ENCODE data around the gene PDHA2. TPM values are rescaled to one million over a fixed set of nuclear protein-coding genes. Genes with fewer than 3 reads are reported as not detected.

PDHA2 gene
- total RNA-seq, 1 experiment from 2014 or later = not detected

GRCh38 chr4:95869961-95870500, 30.1 kb downstream of the PDHA2 start:
- no TSS peak for BruUV-seq (replicated peaks)
- POLR2A ChIA-PET = no interaction called here

More at GRCh38 chr4:95869961-95870500, 30.1 kb downstream of the PDHA2 start:
- no peak overlapping the region for H3K4me3 ChIP-seq (replicated peaks in 1 of 2; ENCODE audit: low read depth in 1 of 2, low read length in 2 of 2)
- no peak overlapping the region for H3K4me2 ChIP-seq (ENCODE audit: low read length)
- no peaks in the 10 kb centered on the region for H4K20me1 ChIP-seq (ENCODE audit: insufficient read depth)
- no peaks in the 10 kb centered on the region for H3K27me3 ChIP-seq (ENCODE audit: insufficient read depth, low read length)
- no peaks in the 10 kb centered on the region for H3K4me1 ChIP-seq (ENCODE audit: control insufficient read depth in 1 of 2, insufficient read depth in 2 of 2, low read length in 2 of 2)
- ChIA-PET CTCF (no interaction called here), RAD21 (ENCODE audit: low non-redundant PET in 1 of 2, low total read pairs in 2 of 2, uncharacterized antibody in 2 of 2, unreplicated experiment in 2 of 2) (no interaction called here)
- no peak overlapping the region for H3K9ac ChIP-seq (ENCODE audit: low read length)
- H3K9me3 ChIP-seq (ENCODE audit: control insufficient read depth in 1 of 2, insufficient read depth in 1 of 2, low read depth in 1 of 2, low read length in 2 of 2) = peaks cover 0 to 4% of the 10 kb centered on the region in 2 experiments; a peak in 2 of 4 replicates
- TF ChIP-seq CTCF (IDR thresholded peaks at IDR 0.05 in 2 of 3, conservative IDR thresholded peaks at IDR 0.05 in 1 of 3; ENCODE audit: borderline replicate concordance in 1 of 3, insufficient read depth in 1 of 3, low read depth in 2 of 3, low read length in 2 of 3) (no peak), SIN3A (IDR thresholded peaks at IDR 0.05; ENCODE audit: low read depth) (no peak), CBX3 (IDR thresholded peaks at IDR 0.05; ENCODE audit: low read depth) (no peak), SRF (IDR thresholded peaks at IDR 0.05; ENCODE audit: low read depth) (no peak), ELF1 (IDR thresholded peaks at IDR 0.05; ENCODE audit: borderline replicate concordance, low read depth) (no peak), TCF7L2 (IDR thresholded peaks at IDR 0.05; ENCODE audit: borderline replicate concordance, extremely low read depth, insufficient read depth, insufficient read length) (no peak), EZH2 (IDR thresholded peaks at IDR 0.05) (no peak), ATF3 (IDR thresholded peaks at IDR 0.05) (no peak)
- no peak overlapping the region for H2AFZ ChIP-seq (ENCODE audit: low read depth, low read length, poor library complexity, severe bottlenecking)
- no peaks in the 10 kb centered on the region for H3K36me3 ChIP-seq (ENCODE audit: control insufficient read depth in 1 of 2, insufficient read depth in 2 of 2, low read length in 2 of 2)
- DNase-seq (ENCODE audit: low read depth, low spot score) (no peak), ATAC-seq (no peak)
- intact Hi-C loops (cut with micrococcal nuclease) = no loop called here
- no peak overlapping the region for H3K27ac ChIP-seq (ENCODE audit: low read depth, low read length)
- no peaks in the 10 kb centered on the region for H3K9me2 ChIP-seq (ENCODE audit: insufficient read depth)
- H3K79me2 ChIP-seq (ENCODE audit: insufficient read depth, low read length) = no peaks in the 10 kb centered on the region

Measured in HCT116 (cell line).